HG03378 (cell line): ENCODE measurements around the gene JMJD7.

Experiments used
- ATAC-seq: cut with Tn5 transposase; IDR thresholded peaks from one replicate; pipeline ENCODE4 v1.9.1; 2021; ENCODE audit warnings: mild to moderate bottlenecking, moderate library complexity; ENCODE audit not compliant: unreplicated experiment

Gene JMJD7

GRCh38 chr15:41881086-41881485, 53.2 kb downstream of the JMJD7 start:
- ATAC-seq, result no peak

- ATAC-seq, result no peak
Measured at GRCh38 chr15:41881550-41881919, 53.6 kb downstream of the JMJD7 start.

GRCh38 chr15:41881920-41882688, 54.2 kb downstream of the JMJD7 start:
- ATAC-seq, result no peak

- no peak for ATAC-seq
Measured at GRCh38 chr15:41882689-41883483, 55.0 kb downstream of the JMJD7 start.

GRCh38 chr15:41883484-41883825, 55.6 kb downstream of the JMJD7 start:
- no peak for ATAC-seq

- ATAC-seq, result no peak
Measured at GRCh38 chr15:41884458-41884857, 56.6 kb downstream of the JMJD7 start.

- ATAC-seq, result no peak
Measured at GRCh38 chr15:41885321-41885720, 57.4 kb downstream of the JMJD7 start.

- ATAC-seq, result no peak
Measured at GRCh38 chr15:41885841-41886240, 57.9 kb downstream of the JMJD7 start.

- ATAC-seq, result no peak
Measured at GRCh38 chr15:41886741-41887140, 58.8 kb downstream of the JMJD7 start.

GRCh38 chr15:41887161-41887560, 59.3 kb downstream of the JMJD7 start:
- no peak for ATAC-seq
